Testis (tissue), 2 donors: ENCODE measurements around the gene CEMIP2.

Experiments
- CTCF ChIP-seq, 3 experiments: fragments of 450-650 bp in 2 of 3; fragments of 200-600 bp in 1 of 3; sonication (generic) in 1 of 3; IDR thresholded peaks; one replicate each; pipeline ENCODE4 v1.5.1; 2016 to 2019; ENCODE audit warnings: antibody characterized with exemption in 3 of 3, mild to moderate bottlenecking in 2 of 3, moderate library complexity in 1 of 3
- POLR2A ChIP-seq: fragments of 450-650 bp; IDR thresholded peaks from one replicate; pipeline ENCODE4 v1.6.1; 2017; ENCODE audit warnings: antibody characterized with exemption, mild to moderate bottlenecking, moderate library complexity

DNA sequence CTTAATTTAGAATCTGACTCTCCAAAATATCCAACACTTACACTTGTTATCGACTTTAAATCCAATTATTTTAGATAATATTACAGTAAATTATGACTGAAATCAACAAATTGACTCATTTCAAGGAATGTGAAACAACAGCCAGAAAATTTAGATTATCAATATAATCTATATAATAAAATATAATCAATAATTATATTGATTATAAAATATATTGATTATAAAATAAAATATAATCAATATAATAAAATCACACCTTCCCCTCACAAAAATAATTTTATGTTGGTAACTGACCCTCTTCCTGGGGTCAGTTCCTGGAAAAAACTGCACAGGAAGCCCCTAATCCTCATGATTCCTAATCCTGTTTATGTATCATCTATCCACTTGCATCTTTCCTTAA is 91.1 kb downstream of the CEMIP2 start:
- TF ChIP-seq CTCF (IDR thresholded peaks at IDR 0.05) = no peak
- no peak for TF ChIP-seq POLR2A
